WERI-Rb-1 (cell line): ENCODE results near the gene AGGF1.
"Not testable (repeated sequence)": the region's sequence is repeated elsewhere in the genome, so short reads cannot be mapped to it uniquely, and the experiment has no call there.

ENCODE experiments used
- DNase-seq: peaks from one replicate; pipeline ENCODE4 v3.0.0-alpha.2; 2020
- H3K27ac ChIP-seq: fragments of 250-450 bp; sonication (Bioruptor Pico); 2 replicates; pipeline ENCODE4 v1.5.1; 2020; ENCODE audit warnings: mild to moderate bottlenecking, moderate library complexity
- H3K27me3 ChIP-seq: fragments of 250-450 bp; sonication (Bioruptor Pico); 2 replicates; pipeline ENCODE4 v1.5.1; 2021; ENCODE audit warnings: mild to moderate bottlenecking, low read depth, moderate library complexity; ENCODE audit not compliant: insufficient read depth, severe bottlenecking
- H3K36me3 ChIP-seq: fragments of 250-450 bp; sonication (Bioruptor Pico); 2 replicates; pipeline ENCODE4 v1.5.1; 2020; ENCODE audit warnings: mild to moderate bottlenecking, moderate library complexity
- H3K4me3 ChIP-seq: 2 replicates; pipeline ENCODE4 v1.5.1; 2011; ENCODE audit warnings: low read depth, mild to moderate bottlenecking, control low read depth, low read length
- H3K9me3 ChIP-seq: fragments of 250-450 bp; sonication (Bioruptor Pico); 2 replicates; pipeline ENCODE4 v1.5.1; 2021; ENCODE audit warnings: mild to moderate bottlenecking, moderate library complexity; ENCODE audit not compliant: severe bottlenecking
- TF ChIP-seq, protein P1 (sequence below): IDR thresholded peaks from 2 replicates; pipeline ENCODE4 v1.5.1; 2011; ENCODE audit warnings: low read depth, mild to moderate bottlenecking, control low read depth, inconsistent platforms, low read length

The AGGF1 gene

GRCh38 chr5:77102549-77102948, 72.3 kb downstream of the AGGF1 start:
- TF ChIP-seq, protein P1, sequence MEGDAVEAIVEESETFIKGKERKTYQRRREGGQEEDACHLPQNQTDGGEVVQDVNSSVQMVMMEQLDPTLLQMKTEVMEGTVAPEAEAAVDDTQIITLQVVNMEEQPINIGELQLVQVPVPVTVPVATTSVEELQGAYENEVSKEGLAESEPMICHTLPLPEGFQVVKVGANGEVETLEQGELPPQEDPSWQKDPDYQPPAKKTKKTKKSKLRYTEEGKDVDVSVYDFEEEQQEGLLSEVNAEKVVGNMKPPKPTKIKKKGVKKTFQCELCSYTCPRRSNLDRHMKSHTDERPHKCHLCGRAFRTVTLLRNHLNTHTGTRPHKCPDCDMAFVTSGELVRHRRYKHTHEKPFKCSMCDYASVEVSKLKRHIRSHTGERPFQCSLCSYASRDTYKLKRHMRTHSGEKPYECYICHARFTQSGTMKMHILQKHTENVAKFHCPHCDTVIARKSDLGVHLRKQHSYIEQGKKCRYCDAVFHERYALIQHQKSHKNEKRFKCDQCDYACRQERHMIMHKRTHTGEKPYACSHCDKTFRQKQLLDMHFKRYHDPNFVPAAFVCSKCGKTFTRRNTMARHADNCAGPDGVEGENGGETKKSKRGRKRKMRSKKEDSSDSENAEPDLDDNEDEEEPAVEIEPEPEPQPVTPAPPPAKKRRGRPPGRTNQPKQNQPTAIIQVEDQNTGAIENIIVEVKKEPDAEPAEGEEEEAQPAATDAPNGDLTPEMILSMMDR: no peak
- no peak for DNase-seq
- Histone ChIP-seq H3K27me3 (no peaks in the 10 kb centered on the region), H3K9me3 (peaks cover 4% of the 10 kb centered on the region), H3K27ac (no peak overlapping the region), H3K36me3 (no peaks in the 10 kb centered on the region; the same call in 1 of the 2 replicates), H3K4me3 (no peak overlapping the region)

DNA sequence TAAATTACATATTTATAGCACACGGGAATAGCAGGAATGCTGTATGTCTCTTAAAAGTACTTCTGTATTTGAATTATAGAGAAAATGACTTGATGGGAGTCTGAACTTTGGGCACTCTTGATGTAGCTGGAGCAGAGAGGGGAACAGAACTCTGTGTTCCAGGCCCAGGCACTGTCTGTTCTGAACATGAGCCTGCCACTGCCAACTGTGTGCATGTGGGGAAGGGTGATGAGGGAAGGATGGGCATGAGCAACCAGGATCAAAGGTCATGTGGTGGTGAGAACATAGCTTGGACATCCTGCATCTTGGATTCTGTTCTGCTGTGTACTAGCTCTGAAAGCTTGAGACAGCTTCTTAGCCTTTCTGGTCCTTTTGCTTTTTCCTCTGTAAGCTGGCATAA, 73.3 kb downstream of the AGGF1 start:
- Histone ChIP-seq H3K9me3 (peaks cover 4% of the 10 kb centered on the region), H3K27ac (no peak overlapping the region), H3K36me3 (no peaks in the 10 kb centered on the region; the same call in 1 of the 2 replicates), H3K4me3 (no peak overlapping the region), H3K27me3 (no peaks in the 10 kb centered on the region)
- TF ChIP-seq, protein P1: no peak
- no peak for DNase-seq

DNA sequence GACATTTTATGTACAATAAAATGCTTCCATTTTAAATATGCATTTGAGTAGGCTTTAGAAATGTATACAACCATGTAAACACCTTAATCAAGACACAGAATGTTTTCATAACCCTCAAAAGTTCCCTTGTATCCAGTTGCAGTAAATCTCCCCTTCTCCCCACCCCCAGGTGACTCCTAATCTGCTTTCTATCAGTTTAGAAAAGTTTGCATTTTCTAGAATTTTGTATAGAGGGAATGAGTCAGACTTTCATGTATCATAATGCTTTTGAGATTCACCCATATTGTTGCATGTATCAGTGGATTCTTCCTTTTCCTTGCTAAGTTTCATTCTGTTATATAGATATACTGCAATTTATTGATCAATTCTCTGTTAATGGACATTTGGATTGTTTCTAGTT, 74.6 kb downstream of the AGGF1 start:
- Histone ChIP-seq H3K36me3 (no peaks in the 10 kb centered on the region; the same call in 1 of the 2 replicates), H3K27me3 (no peaks in the 10 kb centered on the region), H3K9me3 (peaks cover 4% of the 10 kb centered on the region), H3K27ac (no peak overlapping the region), H3K4me3 (no peak overlapping the region)
- no peak for DNase-seq
- TF ChIP-seq, protein P1: no peak

DNA sequence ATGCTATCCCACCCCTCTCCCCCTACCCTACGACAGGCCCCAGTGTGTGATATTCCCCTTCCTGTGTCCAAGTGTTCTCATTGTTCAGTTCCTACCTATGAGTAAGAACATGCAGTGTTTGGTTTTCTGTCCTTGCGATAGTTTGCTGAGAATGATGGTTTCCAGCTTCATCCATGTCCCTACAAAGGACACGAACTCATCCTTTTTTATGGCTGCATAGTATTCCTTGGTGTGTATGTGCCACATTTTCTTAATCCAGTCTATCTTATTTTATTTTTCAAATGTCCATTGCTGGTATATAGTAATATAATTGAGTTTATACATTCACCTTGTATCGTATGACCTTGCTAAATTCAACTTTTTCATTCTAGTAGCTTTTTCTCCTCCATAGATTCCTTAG, 76.8 kb downstream of the AGGF1 start:
- H3K9me3 ChIP-seq, H3K27ac ChIP-seq, H3K27me3 ChIP-seq, DNase-seq, H3K36me3 ChIP-seq, H3K4me3 ChIP-seq: not testable (repeated sequence)
